Activated CD4-positive, alpha-beta memory T cell treated with anti-CD3 and anti-CD28 coated beads, Interleukin-2, amount 10 ng/mL, durations not matched to agents 7 days and 5 days (primary cell): ENCODE measurements around the gene ZSCAN5C. TPM values are rescaled to one million over a fixed set of nuclear protein-coding genes. Genes with fewer than 3 reads are reported as not detected.

Source experiments
- CTCF ChIA-PET: fragments of 350-600 bp; sonication (Branson Sonifier 250); formaldehyde crosslinking; loops from one replicate; lab custom pipeline; 2021; ENCODE audit warnings: antibody characterized with exemption, inconsistent platforms; lab: Charles Lee
- POLR2A ChIA-PET: fragments of 350-600 bp; sonication (Branson Sonifier 250); formaldehyde crosslinking; loops from one replicate; lab custom pipeline; 2021; ENCODE audit warnings: antibody characterized with exemption; lab: Charles Lee
- DNase-seq: peaks from one replicate; pipeline ENCODE4 v3.0.0-alpha.2; 2020
- H3K27ac Mint-ChIP-seq: one replicate; pipeline ENCODE4 v1.8.0; 2021; ENCODE audit warnings: mild to moderate bottlenecking, mixed read lengths
- H3K27me3 Mint-ChIP-seq: one replicate; pipeline ENCODE4 v1.8.0; 2021; ENCODE audit warnings: mixed read lengths
- H3K36me3 Mint-ChIP-seq: one replicate; pipeline ENCODE4 v1.8.0; 2021; ENCODE audit warnings: low read depth, mixed read lengths
- H3K4me1 Mint-ChIP-seq: one replicate; pipeline ENCODE4 v1.8.0; 2021; ENCODE audit warnings: mixed read lengths
- H3K4me3 Mint-ChIP-seq: one replicate; pipeline ENCODE4 v1.8.0; 2021; ENCODE audit warnings: mild to moderate bottlenecking, mixed read lengths
- H3K9me3 Mint-ChIP-seq: one replicate; pipeline ENCODE4 v1.8.0; 2021; ENCODE audit warnings: mixed read lengths
- total RNA-seq, 2 experiments: library from RNA; stranded (reverse); gene quantifications; one replicate each; pipeline ENCODE4 v1.2.3, GENCODE V29; 2021

Gene ZSCAN5C
- not detected for total RNA-seq

GRCh38 chr19:56201973-56202372 lies at the start of gene ZSCAN5C:
ZSCAN5C (plus strand) TSS chr19:56202273; CDS start chr19:56205914, 3,641 bp downstream.
- no peak within 1 kb of the TSS for H3K4me3 Mint-ChIP-seq
- no peaks in the 10 kb centered on the region for H3K4me1 Mint-ChIP-seq
- no peaks in the 10 kb centered on the region for H3K36me3 Mint-ChIP-seq
- no peaks in the 10 kb centered on the region for H3K27me3 Mint-ChIP-seq
- ChIA-PET POLR2A (no interaction called here), CTCF (no interaction called here)
- H3K27ac Mint-ChIP-seq, result no peak within 1 kb of the TSS
- H3K9me3 Mint-ChIP-seq, result no peaks in the 10 kb centered on the region
- no peak for DNase-seq

DNA sequence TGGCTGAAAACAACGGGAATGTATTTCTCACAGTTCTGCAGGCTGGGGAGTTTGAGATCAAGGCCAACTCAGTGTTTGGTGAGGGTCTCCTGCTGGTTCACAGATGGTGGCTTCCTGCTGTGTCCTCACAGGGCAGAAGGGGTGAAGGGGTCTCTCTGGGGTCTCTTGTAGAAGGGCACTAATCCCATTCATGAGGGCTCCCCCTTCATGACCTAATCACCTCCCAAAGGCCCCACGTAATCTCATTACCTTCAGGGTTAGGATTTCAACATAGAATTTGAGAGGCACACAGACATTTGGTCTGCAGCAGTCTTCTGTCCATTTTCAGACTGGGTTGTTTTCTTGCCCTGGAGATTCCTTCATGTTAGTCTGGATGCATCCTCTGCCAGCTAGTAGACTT lies 49.4 kb upstream of the ZSCAN5C start:
- H3K36me3 Mint-ChIP-seq, result peaks cover 23% of the 10 kb centered on the region
- no peak for DNase-seq
- CTCF ChIA-PET, result interaction anchor here (1.3 kb wide), 1 partner anchor 21 kb away, joined by 3 read pairs; no protein-coding TSS in a partner anchor
- no peak overlapping the region for H3K4me3 Mint-ChIP-seq
- POLR2A ChIA-PET, result interaction anchor here (0.9 to 1.0 kb wide), 2 partner anchors 12 to 14 kb away, joined by 3 read pairs; partner anchors contain the start of gene ZNF444
- H3K4me1 Mint-ChIP-seq, result peaks cover 4% of the 10 kb centered on the region
- H3K27ac Mint-ChIP-seq, result no peak overlapping the region
- H3K9me3 Mint-ChIP-seq, result no peaks in the 10 kb centered on the region
- no peaks in the 10 kb centered on the region for H3K27me3 Mint-ChIP-seq

- Mint-ChIP-seq H3K27ac (no peak overlapping the region), H3K4me3 (no peak overlapping the region), H3K36me3 (peaks cover 18% of the 10 kb centered on the region), H3K4me1 (peaks cover 4% of the 10 kb centered on the region), H3K27me3 (no peaks in the 10 kb centered on the region), H3K9me3 (no peaks in the 10 kb centered on the region)
- POLR2A ChIA-PET, result no interaction called here
- DNase-seq, result no peak
- CTCF ChIA-PET, result interaction anchor here (1.3 kb wide), 1 partner anchor 20 kb away, joined by 3 read pairs; no protein-coding TSS in a partner anchor
Observed at GRCh38 chr19:56153507-56153906, 48.6 kb upstream of the ZSCAN5C start.

DNA sequence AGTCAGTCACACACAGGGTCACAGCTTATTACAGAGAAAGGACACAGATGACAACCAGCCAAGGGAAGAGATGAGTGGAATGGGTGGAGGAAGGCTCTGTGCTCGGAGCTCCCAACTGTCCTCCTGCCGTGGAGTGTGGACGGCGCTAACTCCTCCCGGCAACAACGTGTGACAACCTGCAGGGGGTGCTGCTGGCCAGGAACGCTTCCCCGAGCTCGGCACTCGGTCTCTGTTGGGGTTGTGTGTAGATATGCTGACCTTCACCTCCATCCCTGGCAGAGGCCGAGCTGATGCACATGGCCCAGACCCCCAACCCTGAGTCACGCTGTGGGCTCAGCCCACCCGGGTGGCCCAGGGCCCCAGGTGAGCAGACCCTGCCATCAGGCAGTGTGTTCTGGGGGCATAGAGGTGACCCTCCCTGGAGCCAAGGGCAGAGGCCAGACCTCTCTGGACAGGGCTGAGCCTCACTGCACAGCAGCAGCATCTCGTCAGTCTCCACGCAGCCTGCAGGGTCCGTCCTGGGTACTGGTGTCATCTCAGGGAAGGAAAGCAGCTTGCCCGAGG lies 46.9 kb upstream of the ZSCAN5C start:
- Mint-ChIP-seq H3K27ac (no peak overlapping the region), H3K36me3 (peaks cover 16% of the 10 kb centered on the region), H3K4me3 (no peak overlapping the region), H3K27me3 (no peaks in the 10 kb centered on the region), H3K4me1 (peaks cover 4% of the 10 kb centered on the region), H3K9me3 (no peaks in the 10 kb centered on the region)
- POLR2A ChIA-PET, result no interaction called here
- CTCF ChIA-PET, result interaction anchor here (0.6 to 1.6 kb wide), 4 partner anchors 11 to 81 kb away, joined by 3 to 4 read pairs (median 4); no protein-coding TSS in a partner anchor
- no peak for DNase-seq

DNA sequence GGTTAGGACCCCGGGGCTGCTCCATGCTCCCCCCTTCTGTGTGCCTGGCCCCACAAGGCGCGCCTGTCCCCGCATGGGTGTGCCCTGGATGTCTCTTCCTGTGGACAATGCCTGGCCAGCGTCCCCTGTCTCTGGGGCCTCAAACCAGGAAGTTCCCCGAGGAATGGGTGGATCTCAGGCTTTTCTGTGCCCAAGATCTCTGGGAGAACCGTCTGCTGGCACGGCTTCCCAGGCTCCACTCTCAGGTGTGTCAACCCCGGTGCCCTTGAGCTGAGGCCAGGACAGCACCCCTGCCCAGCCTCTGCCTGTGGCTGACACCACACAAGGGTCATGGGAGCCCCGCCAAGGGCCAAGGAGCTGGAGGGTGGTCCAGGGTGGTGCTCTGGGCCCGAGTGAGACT lies 45.3 kb upstream of the ZSCAN5C start:
- Mint-ChIP-seq H3K4me3 (no peak overlapping the region), H3K27me3 (no peaks in the 10 kb centered on the region), H3K4me1 (peaks cover 4% of the 10 kb centered on the region), H3K27ac (no peak overlapping the region), H3K36me3 (peaks cover 14% of the 10 kb centered on the region), H3K9me3 (no peaks in the 10 kb centered on the region)
- DNase-seq, result no peak
- ChIA-PET CTCF (no interaction called here), POLR2A (no interaction called here)

GRCh38 chr19:56158170-56158757 lies 43.8 kb upstream of the ZSCAN5C start:
- ChIA-PET POLR2A (no interaction called here), CTCF (no interaction called here)
- Mint-ChIP-seq H3K27ac (no peak overlapping the region), H3K27me3 (no peaks in the 10 kb centered on the region), H3K4me3 (no peak overlapping the region), H3K9me3 (no peaks in the 10 kb centered on the region), H3K4me1 (peaks cover 7% of the 10 kb centered on the region), H3K36me3 (peaks cover 14% of the 10 kb centered on the region)
- DNase-seq, result no peak

GRCh38 chr19:56159009-56159559 lies 43.0 kb upstream of the ZSCAN5C start:
- H3K27ac Mint-ChIP-seq, result no peak overlapping the region
- peaks cover 8% of the 10 kb centered on the region for H3K4me1 Mint-ChIP-seq
- no peak overlapping the region for H3K4me3 Mint-ChIP-seq
- H3K9me3 Mint-ChIP-seq, result no peaks in the 10 kb centered on the region
- H3K36me3 Mint-ChIP-seq, result peaks cover 14% of the 10 kb centered on the region
- ChIA-PET POLR2A (no interaction called here), CTCF (no interaction called here)
- no peak for DNase-seq
- no peaks in the 10 kb centered on the region for H3K27me3 Mint-ChIP-seq

DNA sequence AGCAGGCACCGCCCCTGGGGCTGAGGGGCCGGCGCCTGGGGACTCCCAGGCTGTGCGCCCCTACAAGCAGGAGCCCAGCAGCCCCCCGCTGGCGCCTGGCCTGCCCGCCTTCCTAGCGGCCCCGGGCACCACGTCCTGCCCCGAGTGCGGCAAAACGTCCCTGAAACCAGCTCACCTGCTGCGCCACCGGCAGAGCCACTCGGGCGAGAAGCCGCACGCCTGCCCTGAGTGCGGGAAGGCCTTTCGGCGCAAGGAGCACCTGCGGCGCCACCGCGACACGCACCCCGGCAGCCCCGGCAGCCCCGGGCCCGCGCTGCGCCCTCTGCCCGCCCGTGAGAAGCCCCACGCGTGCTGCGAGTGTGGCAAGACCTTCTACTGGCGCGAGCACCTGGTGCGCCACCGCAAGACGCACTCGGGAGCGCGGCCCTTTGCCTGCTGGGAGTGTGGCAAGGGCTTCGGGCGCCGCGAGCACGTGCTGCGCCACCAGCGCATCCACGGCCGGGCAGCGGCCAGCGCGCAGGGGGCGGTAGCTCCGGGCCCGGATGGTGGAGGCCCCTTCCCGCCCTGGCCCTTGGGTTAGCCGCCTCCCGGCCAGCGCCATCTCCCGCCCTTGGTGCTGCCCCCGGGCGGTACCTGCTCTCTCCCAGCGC lies 42.3 kb upstream of the ZSCAN5C start:
- Mint-ChIP-seq H3K27ac (no peak overlapping the region), H3K4me1 (peaks cover 11% of the 10 kb centered on the region), H3K36me3 (peaks cover 14% of the 10 kb centered on the region), H3K9me3 (no peaks in the 10 kb centered on the region), H3K4me3 (no peak overlapping the region), H3K27me3 (no peaks in the 10 kb centered on the region)
- CTCF ChIA-PET, result no interaction called here
- DNase-seq, result no peak
- POLR2A ChIA-PET, result no interaction called here

DNA sequence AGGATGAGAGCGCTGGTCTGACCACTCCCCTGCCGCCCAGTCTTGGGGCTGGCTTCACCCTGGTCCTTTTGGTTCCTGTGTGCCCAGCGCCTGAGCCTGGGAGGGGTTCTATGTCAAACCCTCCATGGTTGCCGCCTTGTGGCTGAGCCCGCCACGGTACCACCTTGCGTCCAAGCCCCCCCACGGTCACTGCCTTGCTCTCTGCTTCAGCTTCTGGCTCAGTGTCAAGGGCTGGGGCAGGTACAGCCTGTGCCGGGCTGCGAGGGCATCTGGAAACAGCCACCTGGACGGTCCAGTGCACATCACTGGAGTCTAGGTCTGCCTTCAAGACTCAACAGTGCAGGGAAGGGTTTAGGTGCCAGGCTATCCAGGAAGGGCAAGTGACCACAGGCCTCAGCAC lies 40.5 kb upstream of the ZSCAN5C start:
- CTCF ChIA-PET, result interaction anchor here (1.0 kb wide), 1 partner anchor 96 kb away, joined by 3 read pairs; no protein-coding TSS in a partner anchor
- H3K27me3 Mint-ChIP-seq, result peaks cover 1% of the 10 kb centered on the region
- H3K36me3 Mint-ChIP-seq, result peaks cover 14% of the 10 kb centered on the region
- no peak for DNase-seq
- peaks cover 11% of the 10 kb centered on the region for H3K4me1 Mint-ChIP-seq
- POLR2A ChIA-PET, result no interaction called here
- H3K9me3 Mint-ChIP-seq, result no peaks in the 10 kb centered on the region
- no peak overlapping the region for H3K4me3 Mint-ChIP-seq
- no peak overlapping the region for H3K27ac Mint-ChIP-seq

DNA sequence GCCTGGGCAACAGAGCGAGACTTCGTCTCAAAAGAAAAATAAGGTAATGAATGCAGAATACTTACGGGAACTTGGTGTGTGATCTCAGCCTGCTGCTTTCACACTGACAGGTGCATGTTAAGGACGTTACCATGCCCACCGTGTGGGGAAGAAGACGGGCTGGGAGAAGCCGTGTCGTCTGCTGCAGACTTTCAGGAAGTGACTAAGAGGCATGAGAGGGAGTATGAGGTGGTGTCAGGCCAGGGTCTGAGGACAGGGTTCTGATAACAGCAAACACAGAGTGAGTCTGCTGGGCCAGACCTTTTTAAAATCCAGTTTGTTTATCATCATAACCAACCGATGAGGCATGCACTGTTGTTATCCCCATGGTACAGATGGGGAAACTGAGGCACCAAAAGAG lies 39.8 kb upstream of the ZSCAN5C start:
- Mint-ChIP-seq H3K4me1 (peaks cover 11% of the 10 kb centered on the region), H3K27me3 (peaks cover 1% of the 10 kb centered on the region), H3K4me3 (no peak overlapping the region), H3K9me3 (no peaks in the 10 kb centered on the region), H3K27ac (no peak overlapping the region), H3K36me3 (peaks cover 14% of the 10 kb centered on the region)
- DNase-seq, result no peak
- ChIA-PET CTCF (no interaction called here), POLR2A (no interaction called here)

- ChIA-PET CTCF (no interaction called here), POLR2A (no interaction called here)
- peaks cover 11% of the 10 kb centered on the region for H3K4me1 Mint-ChIP-seq
- no peak overlapping the region for H3K27ac Mint-ChIP-seq
- H3K27me3 Mint-ChIP-seq, result peaks cover 1% of the 10 kb centered on the region
- no peak for DNase-seq
- no peaks in the 10 kb centered on the region for H3K9me3 Mint-ChIP-seq
- no peak overlapping the region for H3K4me3 Mint-ChIP-seq
- peaks cover 12% of the 10 kb centered on the region for H3K36me3 Mint-ChIP-seq
Observed at GRCh38 chr19:56163097-56163496, 39.0 kb upstream of the ZSCAN5C start.

DNA sequence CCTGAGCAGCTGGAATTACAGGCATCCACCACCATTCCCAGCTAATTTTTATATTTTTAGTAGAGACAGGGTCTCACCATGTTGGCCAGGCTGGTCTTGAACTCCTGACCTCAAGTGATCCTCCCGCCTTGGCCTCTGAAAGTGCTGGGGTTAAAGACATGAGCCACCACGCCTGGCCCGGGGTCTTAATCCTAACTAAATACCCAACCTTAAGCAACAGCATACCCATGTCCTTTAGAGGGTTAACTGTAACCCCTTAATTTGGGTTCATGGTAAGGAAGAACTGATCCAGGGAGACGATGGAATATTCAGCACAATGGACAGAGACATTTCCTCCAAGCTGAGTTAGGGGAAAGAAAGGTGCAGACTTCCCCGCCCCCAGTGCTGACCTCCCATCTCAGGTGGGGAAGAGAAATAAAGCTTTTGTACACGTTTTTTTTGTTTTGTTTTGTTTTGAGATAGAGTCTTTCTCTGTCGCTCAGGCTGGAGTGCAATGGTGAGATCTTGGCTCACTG lies 35.0 kb upstream of the ZSCAN5C start:
- no peak for DNase-seq
- H3K4me1 Mint-ChIP-seq, result peaks cover 14% of the 10 kb centered on the region
- ChIA-PET POLR2A (no interaction called here), CTCF (no interaction called here)
- H3K36me3 Mint-ChIP-seq, result no peaks in the 10 kb centered on the region
- H3K4me3 Mint-ChIP-seq, result no peak overlapping the region
- peaks cover 1% of the 10 kb centered on the region for H3K27me3 Mint-ChIP-seq
- no peaks in the 10 kb centered on the region for H3K9me3 Mint-ChIP-seq
- H3K27ac Mint-ChIP-seq, result no peak overlapping the region

GRCh38 chr19:56170261-56170660 lies 31.8 kb upstream of the ZSCAN5C start:
- CTCF ChIA-PET, result interaction anchor here (1.6 to 2.3 kb wide), 3 partner anchors 83 to 104 kb away, joined by 5 to 7 read pairs (median 6); no protein-coding TSS in a partner anchor

More at GRCh38 chr19:56170261-56170660, 31.8 kb upstream of the ZSCAN5C start:
- no peaks in the 10 kb centered on the region for H3K9me3 Mint-ChIP-seq
- no peaks in the 10 kb centered on the region for H3K27me3 Mint-ChIP-seq
- H3K4me1 Mint-ChIP-seq, result peaks cover 3% of the 10 kb centered on the region
- no peak overlapping the region for H3K4me3 Mint-ChIP-seq
- POLR2A ChIA-PET, result no interaction called here
- DNase-seq, result no peak
- no peaks in the 10 kb centered on the region for H3K36me3 Mint-ChIP-seq
- no peak overlapping the region for H3K27ac Mint-ChIP-seq
